Endothelial cell (in vitro differentiated cells): ENCODE data around the gene PLXNB2. TPM values are rescaled to one million over a fixed set of nuclear protein-coding genes. Genes with fewer than 3 reads are reported as not detected.
A peak's percentile ranks its signal among the peaks of the same experiment; 100 is the strongest.

Experiments
- DNase-seq: peaks from one replicate; pipeline ENCODE4 v3.0.0; 2021; ENCODE audit warnings: low spot score
- H3K27ac Mint-ChIP-seq: one replicate; pipeline ENCODE4 v1.8.0; 2021; ENCODE audit warnings: mixed read lengths, inconsistent platforms; ENCODE audit not compliant: unreplicated experiment
- H3K27me3 Mint-ChIP-seq: one replicate; pipeline ENCODE4 v1.8.0; 2021; ENCODE audit warnings: mild to moderate bottlenecking, moderate library complexity, mixed read lengths, inconsistent platforms; ENCODE audit not compliant: unreplicated experiment
- H3K36me3 Mint-ChIP-seq: one replicate; pipeline ENCODE4 v1.8.0; 2021; ENCODE audit warnings: mild to moderate bottlenecking, low read depth, mixed read lengths, inconsistent platforms; ENCODE audit not compliant: unreplicated experiment
- H3K4me1 Mint-ChIP-seq: one replicate; pipeline ENCODE4 v1.8.0; 2021; ENCODE audit warnings: mild to moderate bottlenecking, mixed read lengths, inconsistent platforms; ENCODE audit not compliant: unreplicated experiment
- H3K4me3 Mint-ChIP-seq: one replicate; pipeline ENCODE4 v1.8.0; 2021; ENCODE audit warnings: mild to moderate bottlenecking, mixed read lengths, inconsistent platforms; ENCODE audit not compliant: unreplicated experiment
- H3K9me3 Mint-ChIP-seq: one replicate; pipeline ENCODE4 v1.8.0; 2021; ENCODE audit warnings: mixed read lengths, inconsistent platforms; ENCODE audit not compliant: unreplicated experiment
- CTCF ChIP-seq: fragments of 200-600 bp; sonication (generic); IDR thresholded peaks from one replicate; pipeline ENCODE4 v1.5.0; 2021; ENCODE audit warnings: antibody characterized with exemption; ENCODE audit not compliant: unreplicated experiment
- total RNA-seq: library from RNA; stranded (reverse); fragmentation: NEBNext Ultra II Directional; extraction: Animal tissue kit (Norgen Biotek cat#: 25700); gene quantifications from one replicate; pipeline ENCODE4 v1.2.1, GENCODE V29; 2021; ENCODE audit not compliant: unreplicated experiment

Gene PLXNB2
- total RNA-seq, 1 donor from 2014 or later, result 96.5 TPM

DNA sequence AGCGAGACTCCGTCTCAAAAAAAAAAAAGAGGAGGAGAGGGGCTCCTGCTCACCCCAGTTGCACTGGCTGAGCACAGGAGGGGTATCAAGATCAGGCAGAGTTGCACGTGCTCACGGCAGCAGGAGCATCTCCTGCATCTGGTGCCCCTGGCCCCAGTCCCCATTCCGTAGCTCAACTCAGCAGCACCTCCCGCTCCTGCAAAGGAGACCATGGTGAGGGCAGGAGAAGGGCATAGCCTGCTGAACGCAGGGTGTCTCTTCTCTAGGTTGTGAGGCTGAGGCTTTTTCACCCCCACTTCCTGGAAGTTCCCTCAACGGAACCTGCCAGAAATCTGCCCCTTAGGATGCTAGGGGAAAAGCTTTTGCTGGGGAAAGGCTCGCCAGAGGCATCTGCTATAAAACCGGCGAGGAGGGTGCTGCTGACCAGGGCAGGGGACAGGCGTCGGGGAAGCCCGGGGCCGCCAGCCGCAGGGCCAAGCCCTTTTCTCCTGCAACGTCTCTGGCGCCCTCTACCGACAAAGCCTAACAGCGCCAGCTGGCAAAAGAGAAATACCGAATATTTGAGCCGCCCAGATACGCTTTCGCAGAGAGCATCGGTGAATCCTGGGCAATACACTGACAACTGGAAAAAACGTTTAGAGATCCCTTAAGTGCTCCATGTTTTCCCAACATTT is 34.7 kb upstream of the PLXNB2 start:
- DNase-seq, result peak; percentile 94
- H3K9me3 Mint-ChIP-seq, result no peaks in the 10 kb centered on the region
- H3K4me3 Mint-ChIP-seq, result peak overlapping the region; percentile 89
- H3K27me3 Mint-ChIP-seq, result no peaks in the 10 kb centered on the region
- H3K4me1 Mint-ChIP-seq, result no peaks in the 10 kb centered on the region
- no peaks in the 10 kb centered on the region for H3K36me3 Mint-ChIP-seq
- peak; percentile 85 for TF ChIP-seq CTCF
- peak overlapping the region; percentile 70 for H3K27ac Mint-ChIP-seq

GRCh38 chr22:50339945-50340879 is 32.8 kb upstream of the PLXNB2 start:
- Mint-ChIP-seq H3K36me3 (no peaks in the 10 kb centered on the region), H3K9me3 (no peaks in the 10 kb centered on the region), H3K4me3 (no peak overlapping the region), H3K27me3 (peaks cover 1% of the 10 kb centered on the region), H3K4me1 (no peaks in the 10 kb centered on the region), H3K27ac (no peak overlapping the region)
- TF ChIP-seq CTCF, result no peak
- no peak for DNase-seq

DNA sequence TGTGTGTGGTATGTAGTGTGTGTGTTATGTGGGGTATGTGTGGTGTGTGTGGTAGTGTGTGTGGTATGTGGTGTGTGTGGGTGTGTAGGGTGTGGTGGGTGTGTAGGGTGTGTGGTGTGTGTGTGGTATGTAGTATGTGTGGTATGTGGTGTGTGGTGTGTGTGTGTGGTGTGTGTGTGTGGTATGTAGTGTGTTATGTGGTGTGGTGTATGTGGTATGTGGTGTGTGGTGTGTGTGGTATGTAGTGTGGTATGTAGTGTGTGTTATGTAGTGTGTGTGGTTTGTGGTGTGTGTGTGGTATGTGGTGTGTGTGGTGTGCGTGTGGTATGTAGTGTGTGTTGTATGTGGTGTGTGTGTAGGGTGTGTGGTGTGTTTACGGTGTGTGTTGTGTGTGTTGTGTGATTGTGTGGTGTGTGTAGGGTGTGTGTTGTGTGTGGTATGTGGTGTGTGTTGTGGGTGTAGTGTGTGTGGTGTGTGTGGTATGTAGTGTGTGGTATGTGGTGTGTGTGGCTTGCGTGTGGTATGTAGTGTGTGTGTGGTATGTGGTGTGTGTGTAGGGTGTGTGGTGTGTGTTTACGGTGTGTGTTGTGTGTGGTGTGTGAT is 31.5 kb upstream of the PLXNB2 start:
- H3K4me3 Mint-ChIP-seq, result no peak overlapping the region
- peaks cover 1% of the 10 kb centered on the region for H3K27me3 Mint-ChIP-seq
- no peaks in the 10 kb centered on the region for H3K9me3 Mint-ChIP-seq

DNA sequence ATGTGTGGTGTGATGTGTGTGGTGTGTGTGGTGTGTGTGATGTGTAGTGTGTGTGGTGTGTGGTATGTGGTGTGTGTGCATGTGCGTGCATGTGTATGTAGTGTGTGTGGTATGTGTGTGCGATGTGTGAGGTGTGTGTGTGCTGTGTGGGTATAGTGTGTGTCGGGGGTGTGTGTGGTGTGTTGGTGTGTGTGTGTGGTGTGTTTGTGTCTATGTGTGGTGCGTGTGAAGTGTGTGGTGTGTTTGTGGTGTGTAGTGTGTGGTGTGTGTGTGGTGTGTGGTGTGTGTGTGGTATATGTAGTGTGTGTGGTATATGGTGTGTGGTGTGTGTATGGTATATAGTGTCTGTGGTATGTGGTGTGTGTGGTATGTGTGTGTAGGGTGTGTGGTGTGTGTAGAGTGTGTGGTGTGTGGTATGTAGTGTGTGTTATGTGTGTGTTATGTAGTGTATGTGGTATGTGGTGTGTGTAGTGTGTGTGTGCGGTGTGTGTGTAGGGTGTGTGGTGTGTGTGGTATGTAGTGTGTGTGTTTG is 30.7 kb upstream of the PLXNB2 start:
- no peak for TF ChIP-seq CTCF
- H3K4me3 Mint-ChIP-seq, result no peak overlapping the region
- H3K9me3 Mint-ChIP-seq, result no peaks in the 10 kb centered on the region
- no peak for DNase-seq
- no peaks in the 10 kb centered on the region for H3K36me3 Mint-ChIP-seq
- peaks cover 1% of the 10 kb centered on the region for H3K27me3 Mint-ChIP-seq
- no peak overlapping the region for H3K27ac Mint-ChIP-seq
- H3K4me1 Mint-ChIP-seq, result no peaks in the 10 kb centered on the region

More for the DNA sequence above, 31.5 kb upstream of the PLXNB2 start:
- no peaks in the 10 kb centered on the region for H3K4me1 Mint-ChIP-seq
- no peak for TF ChIP-seq CTCF
- H3K36me3 Mint-ChIP-seq, result no peaks in the 10 kb centered on the region
- H3K27ac Mint-ChIP-seq, result no peak overlapping the region
- no peak for DNase-seq
